Thyroid gland (tissue), 4 donors: ENCODE data around the gene KRT26.

Experiments used
- CTCF ChIP-seq, 6 experiments: fragments of 200-600 bp in 3 of 6; fragments of 450-650 bp in 3 of 6; sonication (generic) in 3 of 6; IDR thresholded peaks; one replicate each; pipeline ENCODE4 v1.5.1; 2016 to 2019; ENCODE audit warnings: antibody characterized with exemption in 6 of 6, mild to moderate bottlenecking in 2 of 6, inconsistent platforms in 1 of 6, moderate library complexity in 1 of 6
- POLR2A ChIP-seq, 2 donors: fragments of 450-650 bp; IDR thresholded peaks; one replicate each; pipeline ENCODE4 v1.6.1; 2017; ENCODE audit warnings: antibody characterized with exemption in 2 of 2, mild to moderate bottlenecking in 2 of 2, moderate library complexity in 1 of 2

GRCh38 chr17:40796846-40797245 is 24.8 kb upstream of the KRT26 start:
- TF ChIP-seq CTCF (IDR thresholded peaks at IDR 0.05), result no peak
- no peak for TF ChIP-seq POLR2A (IDR thresholded peaks at IDR 0.05)
